ENCODE measurements around the gene SLC27A4.

SLC27A4 gene

DNA sequence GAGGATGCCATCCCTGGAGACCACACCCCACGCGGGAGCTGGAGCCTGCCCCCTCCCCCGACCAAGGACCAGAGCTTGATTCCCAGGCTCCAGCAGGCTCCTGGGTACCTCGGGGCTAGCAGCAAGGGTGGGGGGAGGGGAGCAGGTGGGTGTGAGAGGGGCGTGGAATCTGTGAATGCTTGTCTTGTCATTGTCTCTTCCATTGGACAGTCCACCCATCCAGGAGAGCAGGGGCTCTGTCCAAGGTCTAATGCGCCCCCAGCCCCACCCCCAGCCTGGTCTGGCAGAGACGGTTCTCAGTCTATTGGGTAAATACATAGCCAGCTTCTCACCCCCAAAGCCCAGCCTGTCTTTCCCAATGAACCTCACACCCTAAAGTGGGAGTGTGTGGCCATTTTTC lies 53.6 kb downstream of the SLC27A4 start:
- in situ Hi-C loops (cut with MboI; ENCODE audit: low sequenced_read_pairs) = no loop called here
- Histone ChIP-seq H3K4me3 (no peak overlapping the region), H3K4me1 (no peaks in the 10 kb centered on the region), H3K36me3 (replicated peaks) (peaks cover 3% of the 10 kb centered on the region), H3K9me3 (no peaks in the 10 kb centered on the region), H3K27me3 (ENCODE audit: low read depth) (peaks cover 6% of the 10 kb centered on the region; the same call in 1 of the 2 replicates)
- DNase-seq (ENCODE audit: low spot score in 2 of 2) = no peak

DNA sequence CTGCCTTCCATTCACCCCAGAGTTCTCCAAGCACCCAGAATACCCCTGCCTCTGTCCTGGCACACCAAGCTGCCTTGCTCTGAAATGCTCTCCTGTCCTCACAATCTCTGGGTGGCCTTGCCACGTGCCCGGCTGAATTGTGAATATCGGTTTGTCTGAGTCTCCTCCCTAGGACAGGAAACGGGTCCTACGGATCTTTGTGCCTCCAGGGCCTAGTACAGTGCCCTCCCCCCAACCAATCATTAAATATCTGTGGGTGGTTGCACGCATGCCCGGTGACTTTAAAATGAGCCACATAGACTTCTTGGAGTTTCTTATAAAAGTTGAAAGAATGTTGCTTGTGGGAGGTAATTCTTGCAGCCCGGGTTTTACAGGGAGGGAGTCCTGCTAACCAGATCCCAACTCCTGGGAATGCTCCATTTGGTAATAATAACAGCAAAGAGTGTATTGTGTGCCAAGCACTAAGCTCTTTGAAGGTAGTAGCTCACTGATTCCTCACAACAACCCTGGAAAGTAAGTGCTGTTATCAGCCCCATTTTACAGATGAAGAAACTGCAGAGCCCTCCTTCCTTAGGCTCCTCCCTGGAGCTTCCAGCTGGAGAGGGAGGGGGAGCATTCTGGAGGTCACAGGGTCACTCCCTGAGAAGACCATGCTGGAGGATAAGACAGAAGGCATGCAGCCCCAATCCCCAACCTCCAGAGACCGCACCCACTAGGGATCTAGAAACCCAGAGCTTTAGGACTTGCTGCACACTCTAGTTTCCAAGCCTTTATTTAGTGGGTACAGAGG lies 54.2 kb downstream of the SLC27A4 start:
- Histone ChIP-seq H3K36me3 (replicated peaks) (no peaks in the 10 kb centered on the region; the same call in 1 of the 2 replicates), H3K27me3 (ENCODE audit: low read depth) (peaks cover 6% of the 10 kb centered on the region; the same call in 1 of the 2 replicates), H3K9me3 (no peaks in the 10 kb centered on the region), H3K4me3 (no peak overlapping the region), H3K4me1 (no peaks in the 10 kb centered on the region)
- in situ Hi-C loops (cut with MboI; ENCODE audit: low sequenced_read_pairs) = no loop called here
- no peak for DNase-seq (ENCODE audit: low spot score in 2 of 2)

DNA sequence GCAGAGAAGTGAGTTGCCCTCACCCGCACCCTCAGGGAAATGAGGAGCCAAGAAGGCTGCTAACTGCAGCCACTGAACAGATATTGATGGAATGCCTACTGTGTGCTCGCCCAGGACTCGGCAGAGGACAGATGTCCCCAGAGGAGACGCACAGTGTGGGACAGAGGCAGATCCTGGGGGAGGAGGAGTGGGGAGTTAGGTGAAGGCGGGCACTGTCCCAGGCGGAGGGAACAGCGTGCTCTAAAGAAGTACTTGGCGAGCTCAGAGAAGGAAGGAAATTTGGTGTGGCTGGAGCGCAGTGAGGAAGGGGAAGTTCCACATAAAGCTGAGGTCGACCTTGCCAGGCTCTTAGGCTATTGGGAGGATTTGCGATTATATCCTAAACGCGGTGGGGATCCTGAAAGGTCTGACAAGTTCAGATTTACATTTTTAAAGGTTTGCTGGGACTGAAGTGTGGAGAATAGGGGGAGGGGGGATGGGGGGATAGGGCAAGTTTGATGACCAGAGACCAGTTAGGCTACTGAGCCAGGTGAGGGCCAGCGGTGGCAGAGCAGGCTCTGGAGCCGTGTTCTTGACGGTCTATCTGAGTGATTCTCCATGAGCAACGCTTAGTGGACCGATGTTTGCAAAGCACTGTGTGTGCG lies 56.8 kb downstream of the SLC27A4 start:
- Histone ChIP-seq H3K4me3 (no peak overlapping the region), H3K4me1 (no peaks in the 10 kb centered on the region), H3K36me3 (replicated peaks) (no peaks in the 10 kb centered on the region), H3K27me3 (ENCODE audit: low read depth) (peaks cover 6% of the 10 kb centered on the region; the same call in 1 of the 2 replicates), H3K9me3 (no peaks in the 10 kb centered on the region)
- in situ Hi-C loops (cut with MboI; ENCODE audit: low sequenced_read_pairs) = no loop called here
- DNase-seq (ENCODE audit: low spot score in 2 of 2) = no peak

DNA sequence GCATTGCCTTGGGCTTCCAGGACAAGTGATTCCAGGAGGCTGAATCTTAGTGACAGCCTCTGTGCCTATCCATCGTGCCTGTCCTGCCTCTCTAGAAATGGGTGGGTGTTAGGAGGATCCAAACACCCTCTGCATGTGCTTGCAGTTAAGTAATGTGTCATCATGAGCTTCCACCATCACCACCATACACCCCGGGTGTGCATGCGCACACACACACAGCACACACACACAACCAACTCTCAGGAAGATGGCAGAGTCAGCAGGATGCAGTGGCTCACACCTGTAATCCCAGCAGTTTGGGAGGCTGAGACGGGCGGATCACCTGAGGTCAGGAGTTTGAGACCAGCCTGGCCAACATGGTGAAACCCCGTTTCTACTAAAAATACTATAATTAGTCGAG lies 57.5 kb downstream of the SLC27A4 start:
- Histone ChIP-seq H3K36me3 (replicated peaks) (no peaks in the 10 kb centered on the region), H3K27me3 (ENCODE audit: low read depth) (peaks cover 6% of the 10 kb centered on the region; the same call in 1 of the 2 replicates), H3K9me3 (no peaks in the 10 kb centered on the region), H3K4me3 (no peak overlapping the region), H3K4me1 (no peaks in the 10 kb centered on the region)
- DNase-seq (ENCODE audit: low spot score in 2 of 2) = no peak
- in situ Hi-C loops (cut with MboI; ENCODE audit: low sequenced_read_pairs) = no loop called here

DNA sequence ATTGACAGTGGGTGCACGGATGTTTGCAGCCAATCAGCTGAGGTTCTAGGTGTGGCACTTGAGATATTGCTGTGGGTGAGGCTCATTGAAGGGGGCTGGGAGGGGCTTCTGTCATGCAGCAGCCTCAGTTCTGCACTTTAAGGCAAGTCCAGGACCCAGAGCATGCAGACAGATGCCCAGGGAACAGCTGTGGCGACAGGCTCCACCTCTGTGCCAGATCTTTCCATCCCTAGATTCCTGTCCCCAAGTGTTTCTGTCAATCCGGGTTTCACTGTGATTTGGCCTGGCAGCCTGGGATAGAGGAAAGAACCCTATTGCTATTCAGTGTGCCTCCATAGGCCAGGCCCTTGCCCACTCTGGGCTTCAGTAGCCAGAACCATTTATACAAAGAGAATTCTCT lies 59.5 kb downstream of the SLC27A4 start:
- Histone ChIP-seq H3K4me1 (no peaks in the 10 kb centered on the region), H3K4me3 (no peak overlapping the region), H3K36me3 (replicated peaks) (no peaks in the 10 kb centered on the region), H3K9me3 (no peaks in the 10 kb centered on the region), H3K27me3 (ENCODE audit: low read depth) (peaks cover 6% of the 10 kb centered on the region; the same call in 1 of the 2 replicates)
- in situ Hi-C loops (cut with MboI; ENCODE audit: low sequenced_read_pairs) = no loop called here
- no peak for DNase-seq (ENCODE audit: low spot score in 2 of 2)

DNA sequence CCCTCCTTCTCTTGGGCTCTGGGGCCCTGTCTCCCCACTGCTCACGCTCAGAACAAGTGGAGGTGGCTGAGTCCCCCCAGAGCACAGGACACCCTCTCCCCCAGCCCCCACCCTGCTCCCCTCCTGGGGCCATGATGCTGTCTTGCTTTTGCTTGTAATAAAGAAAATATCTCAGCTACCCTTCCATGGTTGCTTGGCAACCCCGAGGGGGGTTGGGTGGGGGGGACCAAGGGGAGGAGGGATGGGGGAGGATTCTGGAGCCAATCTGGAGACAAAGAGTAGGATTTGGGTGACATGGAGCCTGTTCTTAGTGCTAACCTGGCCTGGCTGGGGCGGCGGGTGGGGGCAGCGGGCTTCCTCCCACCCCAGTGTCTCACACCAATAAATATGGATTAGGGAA lies 64.2 kb downstream of the SLC27A4 start:
- no peak for DNase-seq (ENCODE audit: low spot score in 2 of 2)
- in situ Hi-C loops (cut with MboI; ENCODE audit: low sequenced_read_pairs) = no loop called here
- Histone ChIP-seq H3K36me3 (replicated peaks) (no peaks in the 10 kb centered on the region), H3K4me1 (peaks cover 23% of the 10 kb centered on the region), H3K4me3 (no peak overlapping the region), H3K27me3 (ENCODE audit: low read depth) (no peaks in the 10 kb centered on the region), H3K9me3 (no peaks in the 10 kb centered on the region)

DNA sequence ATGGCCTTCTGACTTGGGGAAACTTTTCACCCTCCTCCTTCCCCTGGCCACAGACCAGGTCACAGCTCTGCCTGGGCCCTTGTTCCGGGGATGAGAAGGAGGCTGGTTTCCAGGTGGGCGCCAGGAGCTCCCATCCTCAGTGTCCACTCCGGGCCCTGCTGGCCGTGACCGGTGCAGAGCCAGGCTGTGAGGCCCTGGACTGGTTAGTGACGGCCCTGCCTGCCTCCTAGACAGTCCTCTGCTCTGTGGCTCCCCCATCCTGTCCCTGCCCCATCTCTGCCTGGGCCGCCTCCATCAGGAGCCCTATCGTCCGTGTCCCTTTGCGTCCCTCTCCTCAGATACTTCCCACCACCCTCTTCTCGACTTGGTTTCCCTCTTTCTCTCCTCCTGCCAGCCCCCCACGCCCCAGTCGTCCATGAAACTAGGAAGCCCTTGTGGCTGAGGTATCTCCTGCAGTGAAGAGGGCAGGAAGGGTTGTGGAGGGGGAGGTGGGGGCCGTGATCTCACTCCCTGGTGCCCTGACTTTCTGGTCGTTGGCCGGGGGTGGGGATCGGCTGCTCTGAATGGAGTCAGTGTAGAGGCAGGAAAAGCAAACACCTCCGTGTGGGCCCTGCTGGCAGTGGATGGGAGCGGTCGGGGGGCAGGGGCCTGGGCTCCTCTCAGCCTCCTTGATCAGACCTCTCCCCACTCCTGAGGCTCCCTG lies 64.9 kb downstream of the SLC27A4 start:
- H3K36me3 ChIP-seq (replicated peaks) = no peaks in the 10 kb centered on the region
- peaks cover 26% of the 10 kb centered on the region for H3K4me1 ChIP-seq
- no peak overlapping the region for H3K4me3 ChIP-seq
- in situ Hi-C loops (cut with MboI; ENCODE audit: low sequenced_read_pairs) = no loop called here
- no peaks in the 10 kb centered on the region for H3K27me3 ChIP-seq (ENCODE audit: low read depth)
- no peaks in the 10 kb centered on the region for H3K9me3 ChIP-seq
- DNase-seq (ENCODE audit: low spot score in 2 of 2) = no peak

DNA sequence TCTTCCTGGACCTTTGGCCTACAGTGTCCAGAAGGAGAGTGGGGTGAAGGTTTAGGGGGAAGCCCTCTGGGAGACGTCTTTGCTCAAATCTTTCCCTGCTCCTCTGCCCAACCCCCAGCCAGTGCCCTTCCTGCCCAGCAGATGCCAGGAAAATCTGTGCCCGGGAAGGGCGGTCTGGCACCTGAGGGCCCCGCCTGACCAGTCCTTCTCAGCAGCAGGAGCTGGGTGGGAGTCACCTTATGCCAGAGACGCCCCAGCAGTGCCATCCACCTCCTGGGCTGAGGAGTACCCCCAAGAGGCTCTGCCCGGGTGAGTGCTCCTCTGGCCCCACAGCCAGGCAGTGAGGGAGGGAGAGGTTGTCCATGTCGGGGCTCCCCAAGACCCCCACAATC lies 65.4 kb downstream of the SLC27A4 start:
- Histone ChIP-seq H3K36me3 (replicated peaks) (no peaks in the 10 kb centered on the region), H3K4me1 (peaks cover 26% of the 10 kb centered on the region), H3K4me3 (no peak overlapping the region), H3K27me3 (ENCODE audit: low read depth) (no peaks in the 10 kb centered on the region), H3K9me3 (no peaks in the 10 kb centered on the region)
- in situ Hi-C loops (cut with MboI; ENCODE audit: low sequenced_read_pairs) = no loop called here
- DNase-seq (ENCODE audit: low spot score in 2 of 2) = no peak

DNA sequence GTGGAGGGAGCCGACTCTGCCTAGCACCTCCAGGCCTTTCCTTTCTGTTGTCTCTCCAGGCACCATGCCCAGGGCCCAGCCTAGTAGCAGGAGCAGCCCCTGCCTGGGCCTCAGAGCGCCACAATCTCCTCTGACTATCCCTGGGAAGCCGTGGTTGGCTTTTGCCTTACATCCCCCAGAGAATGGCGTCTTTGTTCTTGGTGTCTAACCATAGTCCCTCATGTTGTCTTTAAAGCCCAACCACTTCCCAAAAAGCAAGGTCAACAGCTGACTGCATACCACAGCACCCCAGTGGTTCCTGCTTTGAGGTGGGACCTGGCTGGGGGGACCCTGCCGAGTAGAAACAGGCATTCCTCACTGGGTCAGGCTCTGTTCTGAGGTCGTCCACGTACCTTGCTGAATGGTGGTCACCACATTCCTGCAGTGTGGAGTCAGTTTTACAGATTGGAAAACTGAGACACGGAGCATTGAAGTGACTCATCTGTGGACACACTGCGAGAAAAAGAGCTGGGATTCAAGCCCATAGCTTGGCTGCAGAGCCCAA lies 66.6 kb downstream of the SLC27A4 start:
- H3K4me1 ChIP-seq = peaks cover 26% of the 10 kb centered on the region
- in situ Hi-C loops (cut with MboI; ENCODE audit: low sequenced_read_pairs) = no loop called here
- H3K4me3 ChIP-seq = no peak overlapping the region
- no peak for DNase-seq (ENCODE audit: low spot score in 2 of 2)
- H3K36me3 ChIP-seq (replicated peaks) = no peaks in the 10 kb centered on the region
- no peaks in the 10 kb centered on the region for H3K27me3 ChIP-seq (ENCODE audit: low read depth)
- H3K9me3 ChIP-seq = no peaks in the 10 kb centered on the region

DNA sequence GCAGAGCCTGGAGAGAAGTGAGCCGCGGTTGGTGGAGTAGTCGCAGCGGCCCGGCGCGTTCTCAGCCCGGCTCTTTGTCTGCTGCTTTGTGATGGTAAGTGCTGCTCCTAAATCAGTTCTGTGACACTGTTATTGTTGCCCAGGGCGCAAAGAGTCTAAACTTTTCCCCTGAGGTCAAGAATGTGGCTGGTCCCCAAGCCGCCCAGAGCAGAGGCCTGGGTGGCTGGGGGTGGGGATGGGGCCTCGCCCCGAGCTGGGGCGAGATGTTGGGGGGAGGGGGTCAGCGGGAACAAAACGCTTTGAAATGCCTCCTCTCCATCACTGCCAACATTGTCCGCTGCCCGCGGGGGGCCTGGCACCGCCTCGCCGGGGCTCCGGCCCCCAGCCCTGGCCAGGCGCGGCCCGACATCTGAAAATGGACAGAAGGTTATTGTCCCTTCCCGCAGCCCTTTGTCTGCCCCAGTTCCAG lies 68.7 kb downstream of the SLC27A4 start:
- in situ Hi-C loops (cut with MboI; ENCODE audit: low sequenced_read_pairs) = no loop called here
- Histone ChIP-seq H3K4me3 (no peak overlapping the region), H3K27me3 (ENCODE audit: low read depth) (no peaks in the 10 kb centered on the region), H3K9me3 (no peaks in the 10 kb centered on the region), H3K36me3 (replicated peaks) (no peaks in the 10 kb centered on the region), H3K4me1 (peaks cover 29% of the 10 kb centered on the region)
- peak; percentile 76 to 87 for DNase-seq (ENCODE audit: low spot score in 2 of 2)

DNA sequence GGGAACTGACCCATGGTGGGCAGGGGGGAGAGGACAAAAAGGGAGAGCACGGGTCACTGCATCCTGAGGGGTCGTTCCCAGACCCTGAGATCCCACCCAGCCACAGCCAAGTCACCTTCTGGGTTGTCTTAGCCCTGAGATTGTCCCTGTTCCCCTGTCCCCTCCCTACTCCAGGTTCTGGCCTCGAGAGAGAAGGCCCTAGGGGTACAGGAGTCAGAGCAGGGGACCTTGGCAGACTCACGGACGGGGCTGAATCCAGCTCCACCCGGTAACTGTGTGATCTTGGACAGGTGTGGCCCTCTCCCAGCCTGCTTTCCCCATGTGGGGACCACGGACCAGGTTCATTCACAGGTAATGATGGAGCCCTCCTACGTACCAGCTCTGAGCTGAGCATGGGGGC lies 69.1 kb downstream of the SLC27A4 start:
- no peak overlapping the region for H3K4me3 ChIP-seq
- H3K36me3 ChIP-seq (replicated peaks) = no peaks in the 10 kb centered on the region
- in situ Hi-C loops (cut with MboI; ENCODE audit: low sequenced_read_pairs) = no loop called here
- peaks cover 29% of the 10 kb centered on the region for H3K4me1 ChIP-seq
- H3K9me3 ChIP-seq = no peaks in the 10 kb centered on the region
- no peak for DNase-seq (ENCODE audit: low spot score in 2 of 2)
- H3K27me3 ChIP-seq (ENCODE audit: low read depth) = no peaks in the 10 kb centered on the region

DNA sequence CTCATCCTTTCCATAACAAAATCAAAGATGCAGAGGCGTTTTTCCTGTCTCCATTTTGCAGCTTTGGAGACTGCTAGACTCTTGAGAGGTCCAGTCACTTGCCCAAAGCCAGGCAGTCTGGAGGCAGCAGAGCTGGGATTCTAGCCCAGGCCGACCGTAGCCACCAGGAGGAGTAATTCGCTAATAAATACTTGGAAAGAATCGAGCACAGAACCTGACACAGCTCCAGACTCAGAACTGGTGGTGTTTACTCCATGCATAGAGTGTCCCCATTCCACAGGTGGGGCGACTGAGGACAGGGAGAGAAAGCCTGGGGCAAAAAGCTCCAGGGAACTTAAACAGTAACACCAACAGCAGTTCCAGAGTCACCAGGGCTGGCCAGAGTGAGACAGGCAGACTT lies 69.7 kb downstream of the SLC27A4 start:
- DNase-seq (ENCODE audit: low spot score in 2 of 2) = peak in 1 of 2 experiments; percentile 55
- Histone ChIP-seq H3K9me3 (no peaks in the 10 kb centered on the region), H3K4me3 (no peak overlapping the region), H3K36me3 (replicated peaks) (no peaks in the 10 kb centered on the region), H3K27me3 (ENCODE audit: low read depth) (no peaks in the 10 kb centered on the region), H3K4me1 (peaks cover 29% of the 10 kb centered on the region)
- in situ Hi-C loops (cut with MboI; ENCODE audit: low sequenced_read_pairs) = loop anchor here (5.0 kb wide), 1 partner anchor 48 kb away; no protein-coding TSS in a partner anchor
